HPDE6-E6E7 (cell line): ENCODE measurements around the gene HDHD5.

Experiments
- DNase-seq: peaks from one replicate; pipeline ENCODE4 v3.0.0; 2011; ENCODE audit warnings: missing footprints; ENCODE audit errors: extremely low spot score

HDHD5 gene

GRCh38 chr22:17120711-17121232, 38.3 kb downstream of the HDHD5 start:
- no peak for DNase-seq

GRCh38 chr22:17120281-17120680, 38.8 kb downstream of the HDHD5 start:
- DNase-seq: peak; percentile 27

GRCh38 chr22:17119481-17120202, 39.4 kb downstream of the HDHD5 start:
- DNase-seq: no peak

- no peak for DNase-seq
Measured at GRCh38 chr22:17118342-17118741, 40.7 kb downstream of the HDHD5 start.

GRCh38 chr22:17117890-17118289, 41.2 kb downstream of the HDHD5 start:
- DNase-seq: no peak

- no peak for DNase-seq
Measured at GRCh38 chr22:17117400-17117799, 41.7 kb downstream of the HDHD5 start.

- DNase-seq: no peak
Measured at GRCh38 chr22:17116572-17117330, 42.3 kb downstream of the HDHD5 start.

- no peak for DNase-seq
Measured at GRCh38 chr22:17115945-17116565, 43.0 kb downstream of the HDHD5 start.

GRCh38 chr22:17115236-17115635, 43.8 kb downstream of the HDHD5 start:
- DNase-seq: no peak

GRCh38 chr22:17114898-17115235, 44.2 kb downstream of the HDHD5 start:
- DNase-seq: no peak

- DNase-seq: no peak
Measured at GRCh38 chr22:17114173-17114897, 44.7 kb downstream of the HDHD5 start.

- no peak for DNase-seq
Measured at GRCh38 chr22:17113600-17113999, 45.5 kb downstream of the HDHD5 start.

- no peak for DNase-seq
Measured at GRCh38 chr22:17112491-17113042, 46.5 kb downstream of the HDHD5 start.

GRCh38 chr22:17110791-17111550, 48.1 kb downstream of the HDHD5 start:
- no peak for DNase-seq

- DNase-seq: no peak
Measured at GRCh38 chr22:17109976-17110375, 49.1 kb downstream of the HDHD5 start.

- DNase-seq: no peak
Measured at GRCh38 chr22:17109113-17109865, 49.8 kb downstream of the HDHD5 start.

GRCh38 chr22:17108256-17109112, 50.6 kb downstream of the HDHD5 start:
- DNase-seq: no peak

GRCh38 chr22:17107547-17107810, 51.6 kb downstream of the HDHD5 start:
- no peak for DNase-seq

GRCh38 chr22:17106785-17107546, 52.1 kb downstream of the HDHD5 start:
- no peak for DNase-seq
